Kidney epithelial cell (primary cell): ENCODE measurements around the gene CCSAP. TPM values are rescaled to one million over a fixed set of nuclear protein-coding genes. Genes with fewer than 3 reads are reported as not detected.

Experiments used
- DNase-seq: peaks from one replicate; pipeline ENCODE4 v3.0.0-alpha.2; 2010; ENCODE audit warnings: low read depth
- H3K27me3 ChIP-seq: 2 replicates; pipeline ENCODE4 v1.6.0; 2011; ENCODE audit warnings: low read length; ENCODE audit not compliant: control insufficient read depth, insufficient read depth
- H3K36me3 ChIP-seq: 2 replicates; pipeline ENCODE4 v1.5.1; 2011; ENCODE audit warnings: low read length; ENCODE audit not compliant: control insufficient read depth, insufficient read depth
- H3K4me3 ChIP-seq: 2 replicates; pipeline ENCODE4 v1.5.1; 2011; ENCODE audit warnings: low read depth, mild to moderate bottlenecking, control low read depth, low read length
- total RNA-seq: library from RNA; depleted of rRNA; stranded (reverse); fragments of >200 nt; gene quantifications from 2 replicates; pipeline ENCODE4 v1.2.3, GENCODE V29; 2015
- TF ChIP-seq, protein P1 (sequence below): IDR thresholded peaks from 2 replicates; pipeline ENCODE4 v1.5.1; 2011; ENCODE audit warnings: mild to moderate bottlenecking, moderate library complexity, low read length, control low read depth, inconsistent platforms; ENCODE audit not compliant: insufficient read depth, poor library complexity, severe bottlenecking

Gene CCSAP
- total RNA-seq, 1 donor from 2014 or later, result 3.0 TPM

DNA sequence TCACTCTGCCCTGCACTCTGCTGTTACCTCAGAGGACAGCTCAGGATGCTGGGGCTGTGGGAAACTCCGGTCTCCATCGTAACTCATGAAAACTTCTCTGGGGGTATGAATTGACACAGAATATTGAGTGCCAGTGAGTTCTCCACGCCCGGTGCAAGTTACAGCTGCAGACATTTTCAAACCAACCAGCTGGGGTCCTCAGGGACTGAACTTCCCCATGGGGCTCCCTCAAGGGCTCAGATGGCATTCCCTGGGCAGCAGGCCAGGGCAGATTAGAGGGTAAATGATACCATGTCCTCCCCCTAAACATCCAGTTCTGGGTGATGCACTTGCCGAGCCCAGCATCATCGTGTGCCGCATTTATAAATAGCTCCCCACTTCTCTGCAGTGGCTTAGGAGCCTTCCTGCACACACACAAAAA, 27.8 kb upstream of the CCSAP start:
- no peak for DNase-seq
- no peaks in the 10 kb centered on the region for H3K27me3 ChIP-seq
- H3K36me3 ChIP-seq, result no peaks in the 10 kb centered on the region
- H3K4me3 ChIP-seq, result no peak overlapping the region
- TF ChIP-seq, protein P1, sequence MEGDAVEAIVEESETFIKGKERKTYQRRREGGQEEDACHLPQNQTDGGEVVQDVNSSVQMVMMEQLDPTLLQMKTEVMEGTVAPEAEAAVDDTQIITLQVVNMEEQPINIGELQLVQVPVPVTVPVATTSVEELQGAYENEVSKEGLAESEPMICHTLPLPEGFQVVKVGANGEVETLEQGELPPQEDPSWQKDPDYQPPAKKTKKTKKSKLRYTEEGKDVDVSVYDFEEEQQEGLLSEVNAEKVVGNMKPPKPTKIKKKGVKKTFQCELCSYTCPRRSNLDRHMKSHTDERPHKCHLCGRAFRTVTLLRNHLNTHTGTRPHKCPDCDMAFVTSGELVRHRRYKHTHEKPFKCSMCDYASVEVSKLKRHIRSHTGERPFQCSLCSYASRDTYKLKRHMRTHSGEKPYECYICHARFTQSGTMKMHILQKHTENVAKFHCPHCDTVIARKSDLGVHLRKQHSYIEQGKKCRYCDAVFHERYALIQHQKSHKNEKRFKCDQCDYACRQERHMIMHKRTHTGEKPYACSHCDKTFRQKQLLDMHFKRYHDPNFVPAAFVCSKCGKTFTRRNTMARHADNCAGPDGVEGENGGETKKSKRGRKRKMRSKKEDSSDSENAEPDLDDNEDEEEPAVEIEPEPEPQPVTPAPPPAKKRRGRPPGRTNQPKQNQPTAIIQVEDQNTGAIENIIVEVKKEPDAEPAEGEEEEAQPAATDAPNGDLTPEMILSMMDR, result no peak

DNA sequence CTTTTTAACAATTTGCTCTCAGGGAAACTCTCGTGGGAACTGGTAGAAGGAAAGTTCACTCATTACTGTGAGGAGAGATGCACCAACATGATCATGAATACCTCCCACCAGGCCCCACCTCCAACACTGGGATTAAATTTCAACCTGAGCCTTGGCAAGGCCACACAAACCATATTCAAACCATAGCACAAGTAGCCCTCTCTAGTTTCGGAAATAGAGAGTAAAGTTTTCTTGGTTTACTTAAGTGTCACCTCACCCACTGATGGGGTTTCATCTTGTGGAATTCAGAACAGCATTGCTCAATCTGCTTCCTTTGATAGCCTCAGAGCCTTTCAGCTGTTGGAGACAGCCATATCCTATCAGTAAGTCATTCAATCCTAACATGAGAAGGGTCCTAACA, 25.5 kb upstream of the CCSAP start:
- DNase-seq, result no peak
- Histone ChIP-seq H3K27me3 (no peaks in the 10 kb centered on the region), H3K4me3 (no peak overlapping the region), H3K36me3 (no peaks in the 10 kb centered on the region)
- TF ChIP-seq, protein P1, result no peak

DNA sequence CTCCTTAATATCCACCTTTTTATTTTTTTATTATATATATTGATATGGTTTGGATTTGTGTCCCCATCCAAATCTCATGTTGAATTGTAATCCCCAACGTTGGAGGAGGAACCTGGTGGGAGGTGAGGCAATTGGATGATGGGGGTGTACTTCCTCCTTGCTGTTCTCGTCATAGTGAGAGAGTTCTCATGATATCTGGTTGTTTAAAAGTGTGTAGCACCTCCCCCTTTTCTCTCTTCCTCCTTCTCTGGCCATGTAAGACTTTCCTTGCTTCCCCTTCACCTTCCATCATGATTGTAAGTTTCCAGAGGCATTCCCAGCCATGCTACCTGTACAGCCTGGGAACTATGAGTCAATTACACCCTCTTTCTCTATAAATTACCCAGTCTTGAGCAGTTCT, 22.7 kb upstream of the CCSAP start:
- H3K4me3 ChIP-seq, result no peak overlapping the region
- H3K36me3 ChIP-seq, result no peaks in the 10 kb centered on the region
- DNase-seq, result no peak
- TF ChIP-seq, protein P1, result no peak
- H3K27me3 ChIP-seq, result peaks cover 3% of the 10 kb centered on the region

DNA sequence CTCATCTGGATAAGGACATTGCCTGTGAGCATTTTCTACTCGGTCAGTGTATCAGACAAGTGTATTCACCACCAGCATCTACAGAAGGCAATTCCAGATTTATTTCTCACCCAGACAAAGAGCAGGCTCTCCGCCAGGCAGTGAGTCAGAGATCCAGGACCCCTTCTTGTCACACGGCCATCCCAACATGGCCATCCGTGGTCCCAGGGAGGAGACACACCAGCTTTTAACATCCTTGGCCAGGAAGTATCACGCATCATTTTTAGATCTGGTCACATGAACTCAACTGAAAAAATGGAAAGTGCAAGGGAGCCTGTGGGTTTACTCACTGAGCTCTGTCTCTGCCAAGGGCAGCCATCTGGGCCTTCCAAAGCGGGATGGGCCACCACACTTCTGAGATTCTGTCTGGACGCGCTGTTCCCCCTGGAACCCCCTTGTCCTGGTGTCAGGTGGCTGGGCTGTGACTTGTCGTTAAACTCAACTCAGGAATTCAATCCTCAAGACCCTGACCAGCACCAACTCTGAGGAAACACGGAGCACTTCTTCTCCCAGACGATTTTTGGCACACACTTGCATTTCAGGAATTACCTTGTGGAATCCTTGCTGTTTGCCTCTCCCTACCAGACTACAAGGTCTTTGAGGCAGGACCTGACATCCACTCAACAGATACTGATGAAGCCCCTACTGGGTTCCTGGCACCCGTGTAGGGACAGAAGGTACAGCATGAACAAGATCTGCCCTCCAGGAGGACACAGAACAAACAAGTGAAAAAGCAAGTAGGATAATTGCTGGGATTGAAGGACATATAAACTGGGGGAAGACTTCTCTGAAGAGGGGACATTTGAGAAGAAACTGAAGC, 21.6 kb upstream of the CCSAP start:
- no peak for DNase-seq
- no peak overlapping the region for H3K4me3 ChIP-seq
- TF ChIP-seq, protein P1, result no peak
- H3K27me3 ChIP-seq, result peaks cover 6% of the 10 kb centered on the region
- H3K36me3 ChIP-seq, result no peaks in the 10 kb centered on the region

DNA sequence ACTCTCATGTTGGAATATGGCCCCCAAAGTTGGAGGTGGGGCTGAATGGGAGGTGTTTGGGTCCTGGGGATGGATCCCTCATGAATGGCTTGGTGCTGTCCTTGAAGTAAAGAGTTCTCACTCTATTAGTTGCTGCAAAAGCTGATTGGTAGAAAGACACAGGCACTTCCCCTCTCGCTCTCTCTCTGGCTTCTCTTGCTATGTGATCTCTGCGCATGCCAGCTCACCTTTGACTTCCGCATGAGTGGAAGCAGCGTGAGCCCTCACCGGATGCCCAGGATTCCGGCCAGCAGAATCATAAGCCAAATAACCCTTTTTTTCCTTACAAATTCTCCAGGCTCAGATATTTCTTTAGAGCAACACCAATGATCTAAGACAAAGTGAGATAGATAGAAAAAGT, 20.9 kb upstream of the CCSAP start:
- Histone ChIP-seq H3K36me3 (no peaks in the 10 kb centered on the region), H3K4me3 (no peak overlapping the region), H3K27me3 (peaks cover 6% of the 10 kb centered on the region)
- DNase-seq, result no peak
- TF ChIP-seq, protein P1, result no peak

DNA sequence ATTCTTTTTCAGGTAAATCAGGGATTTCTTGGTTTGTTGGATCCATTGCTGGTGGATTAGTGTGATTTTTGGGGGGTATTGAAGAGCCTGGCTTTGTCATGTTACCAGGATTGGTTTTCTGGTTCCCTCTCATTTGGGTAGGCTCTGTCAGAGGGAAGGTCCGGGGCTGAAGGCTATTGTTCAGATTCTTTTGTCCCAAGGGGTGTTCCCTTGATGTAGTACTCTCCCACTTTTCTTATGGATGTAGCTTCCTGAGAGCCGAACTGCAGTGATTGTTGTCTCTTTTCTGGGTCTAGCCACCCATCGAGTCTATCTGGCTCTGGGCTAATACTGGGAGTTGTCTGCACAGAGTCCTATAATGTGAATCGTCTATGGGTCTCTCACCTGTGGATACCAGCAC, 17.6 kb upstream of the CCSAP start:
- Histone ChIP-seq H3K36me3 (no peaks in the 10 kb centered on the region), H3K27me3 (peaks cover 6% of the 10 kb centered on the region)
- TF ChIP-seq, protein P1, result no peak

More for the DNA sequence above, 17.6 kb upstream of the CCSAP start:
- no peak for DNase-seq
- no peak overlapping the region for H3K4me3 ChIP-seq
